Stimulated activated CD8-positive, alpha-beta memory T cell treated with anti-CD3 and anti-CD28 coated beads, Interleukin-7, amount 100 ng/mL, for 4 hours (primary cell): ENCODE data around the gene PDS5B.
"Not testable (repeated sequence)": the region's sequence is repeated elsewhere in the genome, so short reads cannot be mapped to it uniquely, and the experiment has no call there.

Experiments used
- DNase-seq, 2 donors: peaks; one replicate each; pipeline ENCODE4 v3.0.0-alpha.2; 2020; ENCODE audit warnings: low read depth in 2 of 2

The PDS5B gene

DNA sequence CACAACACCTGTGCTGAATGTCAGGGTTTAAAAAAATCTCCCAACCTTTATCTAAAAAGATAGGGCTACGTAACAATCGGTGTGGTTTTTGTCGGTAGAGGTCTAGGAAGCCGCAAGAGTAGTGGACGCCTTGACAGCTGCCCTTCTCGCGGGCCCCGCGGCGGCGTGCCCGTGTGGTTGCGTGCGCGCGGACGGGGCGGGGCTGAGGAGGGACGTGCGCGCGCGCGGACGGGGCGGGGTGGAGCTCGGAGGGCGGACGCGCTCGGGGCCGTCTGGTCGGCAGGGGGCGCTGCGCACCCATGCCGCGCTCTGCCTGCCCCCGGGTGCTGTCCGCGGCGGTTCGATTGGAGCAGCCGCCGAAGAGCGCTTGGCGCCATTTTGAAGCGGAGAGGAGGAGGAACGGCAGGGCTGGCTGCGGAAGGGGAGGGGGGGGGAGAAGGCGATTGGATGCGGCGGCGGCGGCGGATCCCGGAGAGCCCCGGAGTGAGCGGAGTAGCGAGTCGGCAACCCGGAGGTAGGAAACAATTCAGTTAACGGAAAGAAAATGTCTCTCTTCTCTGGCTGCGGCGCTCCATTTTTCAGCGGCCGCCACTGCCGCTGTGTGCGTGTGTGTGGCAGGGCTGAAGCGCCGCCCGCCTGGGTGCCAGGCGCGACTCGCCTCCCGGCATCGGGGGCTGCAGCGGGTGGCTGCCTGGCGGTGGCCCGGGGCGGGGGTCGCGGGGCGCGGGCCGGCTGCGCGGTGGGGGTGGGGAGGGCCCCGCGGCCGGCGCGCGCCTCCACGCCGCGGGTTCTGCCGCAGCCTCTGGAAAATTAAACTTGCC is at the start of gene PDS5B:
TSS of gene PDS5B (plus strand) at position 373 of the 821 bp plus-strand sequence. CDS start 62,321 bp downstream, outside the sequence.
- DNase-seq = peak; percentile 83 to 92

GRCh38 chr13:32537580-32538142 is 48.6 kb upstream of the PDS5B start:
- DNase-seq = peak in 1 of 2 donors; percentile 27

GRCh38 chr13:32538143-32538620 is 48.1 kb upstream of the PDS5B start:
- DNase-seq = no peak

GRCh38 chr13:32538621-32539246 is 47.5 kb upstream of the PDS5B start, which contains the start of gene N4BP2L2:
Gene N4BP2L2, minus strand, starts transcription at chr13:32538795. Its CDS starts 1,768 bp downstream, at chr13:32537027.
- peak; percentile 84 to 90 for DNase-seq

- DNase-seq = no peak
These were observed 44.0 kb upstream of the PDS5B start for GRCh38 chr13:32542221-32542620.

- no peak for DNase-seq
These were observed 41.2 kb upstream of the PDS5B start for GRCh38 chr13:32545083-32545482.

GRCh38 chr13:32548837-32549236 is 37.4 kb upstream of the PDS5B start:
- DNase-seq = no peak

DNA sequence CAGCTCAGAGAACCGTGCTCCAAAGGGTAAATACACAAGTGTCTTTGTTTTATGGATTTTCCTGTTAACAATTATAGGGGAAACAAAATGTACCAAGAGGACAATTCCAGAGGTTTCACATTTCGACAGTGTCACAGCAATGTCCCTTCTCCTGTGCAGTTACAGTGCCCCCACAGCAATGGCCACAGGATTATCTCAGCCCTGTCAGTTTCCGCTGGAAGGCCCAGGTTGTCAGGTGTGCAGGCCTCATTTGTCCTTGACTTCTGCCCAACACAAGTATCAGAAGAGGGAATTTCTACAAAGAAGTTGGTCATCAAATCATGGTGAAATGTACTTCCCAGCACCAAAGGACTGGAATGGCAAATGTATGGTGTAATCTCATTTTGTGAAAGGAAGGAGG is 36.5 kb upstream of the PDS5B start:
- no peak for DNase-seq

- DNase-seq = no peak
These were observed 32.5 kb upstream of the PDS5B start for GRCh38 chr13:32553720-32554119.

GRCh38 chr13:32555613-32556012 is 30.6 kb upstream of the PDS5B start:
- no peak for DNase-seq

DNA sequence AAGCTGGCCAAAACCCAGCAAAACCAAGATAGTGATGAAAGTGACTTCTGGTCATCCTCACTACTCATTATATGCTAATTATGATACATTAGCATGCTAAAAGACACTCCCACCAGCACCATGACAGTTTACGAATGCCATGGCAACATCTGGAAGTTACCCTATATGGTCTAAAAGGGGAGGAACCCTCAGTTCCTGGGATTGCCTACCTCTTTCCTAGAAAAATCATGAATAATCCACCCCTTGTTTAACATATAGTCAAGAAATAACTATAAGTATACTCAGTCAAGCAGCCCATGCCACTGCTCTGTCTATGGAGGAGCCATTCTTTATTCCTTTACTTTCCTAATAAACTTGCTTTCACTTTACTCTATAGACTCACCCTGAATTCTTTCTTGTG is 25.4 kb upstream of the PDS5B start:
- DNase-seq = not testable (repeated sequence)

DNA sequence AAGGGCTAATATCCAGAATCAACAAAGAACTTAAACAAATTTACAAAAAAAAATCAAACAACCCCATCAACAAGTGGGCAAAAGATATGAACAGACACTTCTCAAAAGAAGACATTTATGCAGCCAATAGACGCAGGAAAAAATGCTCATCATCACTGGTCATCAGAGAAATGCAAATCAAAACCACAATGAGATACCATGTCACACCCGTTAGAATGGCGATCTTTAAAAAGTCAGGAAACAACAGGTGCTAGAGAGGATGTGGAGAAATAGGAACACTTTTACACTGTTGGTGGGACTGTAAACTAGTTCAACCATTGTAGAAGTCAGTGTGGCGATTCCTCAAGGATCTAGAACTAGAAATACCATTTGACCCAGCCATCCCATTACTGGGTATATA is 10.6 kb upstream of the PDS5B start:
- DNase-seq = not testable (repeated sequence)

GRCh38 chr13:32577032-32577431 is 9.2 kb upstream of the PDS5B start:
- no peak for DNase-seq

DNA sequence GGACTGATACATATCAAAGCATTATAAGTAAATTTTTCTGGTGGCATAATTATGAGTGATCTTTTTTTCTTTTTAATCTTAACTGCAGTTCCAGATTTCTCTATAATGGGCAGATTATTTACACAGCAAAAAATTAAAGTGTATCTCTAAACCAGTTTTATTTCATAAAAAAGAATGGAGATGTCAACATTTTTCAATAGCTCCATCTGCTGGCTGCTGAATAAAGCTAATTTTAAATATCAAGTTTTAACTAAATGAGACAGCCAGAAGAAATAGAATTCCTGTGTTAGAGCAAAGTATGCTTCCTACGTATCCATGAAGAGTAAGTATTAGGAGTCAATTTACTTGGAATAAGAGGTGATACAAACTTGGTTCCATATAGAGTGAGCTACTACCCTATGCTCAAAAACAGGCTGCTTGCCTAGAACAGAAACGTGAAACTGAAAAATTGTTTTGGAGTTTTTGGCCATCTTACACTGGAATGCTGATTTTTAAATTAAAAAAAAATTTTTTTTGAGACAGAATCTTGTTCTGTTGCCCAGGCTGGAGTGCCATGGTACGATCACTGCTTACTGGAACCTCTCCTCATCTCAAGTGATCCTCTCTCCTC is 5.0 kb upstream of the PDS5B start:
- no peak for DNase-seq

- no peak for DNase-seq
These were observed 4.0 kb upstream of the PDS5B start for GRCh38 chr13:32582281-32582680.

DNA sequence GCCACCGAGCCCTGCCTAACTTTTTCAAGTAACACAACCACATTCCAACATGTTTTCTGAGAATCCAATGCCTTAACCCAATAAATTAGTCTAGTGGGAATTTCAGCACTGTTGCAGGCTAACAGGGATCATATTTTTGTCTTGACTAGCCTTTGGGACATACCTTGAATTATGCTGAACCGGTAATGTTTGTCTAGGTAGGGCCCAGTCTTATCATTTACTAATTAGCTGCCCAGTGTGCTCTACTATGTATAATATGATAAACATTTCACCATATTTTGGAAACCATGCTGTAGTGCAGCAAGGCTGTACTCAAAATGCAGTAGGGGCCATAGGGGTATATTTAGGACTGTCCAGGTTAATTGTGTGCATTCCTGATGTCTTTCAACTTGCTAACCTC is 3.3 kb upstream of the PDS5B start:
- no peak for DNase-seq

DNA sequence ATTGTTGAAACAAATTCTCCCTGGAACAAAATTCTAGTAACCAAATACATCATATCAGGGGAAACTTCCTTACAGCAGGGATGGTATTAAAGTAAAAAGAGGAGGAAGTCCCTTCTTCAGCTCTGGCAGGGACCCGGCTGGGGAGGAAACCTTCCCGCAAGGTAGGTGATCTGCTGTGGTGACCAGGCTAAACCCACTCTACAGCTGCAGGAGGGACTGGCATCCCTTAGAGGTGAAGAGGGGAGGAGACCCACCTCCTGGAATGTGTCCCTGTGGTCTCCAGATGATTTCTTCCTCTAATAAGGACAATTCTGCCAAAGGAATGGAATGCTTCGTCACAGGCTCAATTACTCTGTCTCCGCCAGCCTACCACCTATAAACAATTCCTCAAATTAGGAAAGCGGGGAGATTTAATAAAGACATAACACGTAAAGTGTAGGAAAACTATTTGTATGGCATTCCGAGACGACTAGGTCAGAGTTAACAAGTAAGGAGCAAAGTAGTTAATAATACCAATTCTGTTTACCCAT is 637 bp upstream of the PDS5B start:
- DNase-seq = no peak

- DNase-seq = peak; percentile 13 to 45
These were observed 959 bp downstream of the PDS5B start for GRCh38 chr13:32587011-32587810.

DNA sequence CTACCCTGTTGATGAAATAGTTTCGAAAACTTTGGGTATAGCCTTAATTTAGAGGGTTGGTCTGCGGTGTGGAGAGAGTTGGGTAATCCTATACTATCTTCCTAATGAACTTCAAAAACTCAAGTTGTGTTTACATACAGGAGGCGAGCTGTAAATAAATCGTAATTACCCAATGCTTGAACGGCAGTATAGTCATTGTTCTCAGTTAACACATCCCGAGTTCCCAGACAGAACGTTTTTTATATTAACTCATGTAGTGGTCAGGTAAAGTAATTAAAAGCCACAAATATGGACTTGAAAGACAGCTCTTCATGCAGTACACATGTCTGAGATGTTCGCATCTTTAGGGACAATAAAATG is 1.5 kb downstream of the PDS5B start:
- DNase-seq = no peak

- DNase-seq = no peak
These were observed 2.5 kb downstream of the PDS5B start for GRCh38 chr13:32588736-32589135.

- DNase-seq = no peak
These were observed 3.2 kb downstream of the PDS5B start for GRCh38 chr13:32589471-32589870.
